ENCODE measurements around the gene ZC3H10. TPM values are rescaled to one million over a fixed set of nuclear protein-coding genes. Genes with fewer than 3 reads are reported as not detected.
"Not testable (repeated sequence)": the region's sequence is repeated elsewhere in the genome, so short reads cannot be mapped to it uniquely, and the experiment has no call there.

ZC3H10 gene
- 2.8 and 5.6 TPM in 2 replicates for total RNA-seq (2012; rRNA removed)

GRCh38 chr12:56117778-56118687 lies at the start of gene ZC3H10:
TSS of gene ZC3H10 (plus strand) at chr12:56118266. CDS start at chr12:56120563, 2,297 bp downstream.
- peak within 1 kb of the TSS; percentile 97 for H3K9ac ChIP-seq (ENCODE audit: low read depth, low read length)
- H3K27me3 ChIP-seq (ENCODE audit: control insufficient read depth, insufficient read depth, low read length) = no peaks in the 10 kb centered on the region
- peak within 1 kb of the TSS; percentile 80 for H3K4me3 ChIP-seq (ENCODE audit: low read length)
- H3K4me1 ChIP-seq (ENCODE audit: control insufficient read depth, insufficient read depth, low read length) = peaks cover 25% of the 10 kb centered on the region
- peaks cover 24% of the 10 kb centered on the region for H3K36me3 ChIP-seq (ENCODE audit: insufficient read depth, low read length)
- peak within 1 kb of the TSS; percentile 88 for H3K4me2 ChIP-seq (ENCODE audit: low read length)
- no peaks in the 10 kb centered on the region for H3K9me3 ChIP-seq (replicated peaks; ENCODE audit: low read length)

- Histone ChIP-seq H3K9me3 (replicated peaks; ENCODE audit: low read length) (no peaks in the 10 kb centered on the region), H3K4me3 (ENCODE audit: low read length) (no peak overlapping the region), H3K27me3 (ENCODE audit: control insufficient read depth, insufficient read depth, low read length) (no peaks in the 10 kb centered on the region), H3K4me1 (ENCODE audit: control insufficient read depth, insufficient read depth, low read length) (peaks cover 4% of the 10 kb centered on the region), H3K36me3 (ENCODE audit: insufficient read depth, low read length) (no peaks in the 10 kb centered on the region), H3K4me2 (ENCODE audit: low read length) (no peak overlapping the region), H3K9ac (ENCODE audit: low read depth, low read length) (no peak overlapping the region)
Measured at GRCh38 chr12:56071648-56072047, 46.4 kb upstream of the ZC3H10 start.

- Histone ChIP-seq H3K9me3 (replicated peaks; ENCODE audit: low read length) (no peaks in the 10 kb centered on the region), H3K36me3 (ENCODE audit: insufficient read depth, low read length) (no peaks in the 10 kb centered on the region), H3K4me2 (ENCODE audit: low read length) (no peak overlapping the region), H3K4me3 (ENCODE audit: low read length) (no peak overlapping the region), H3K27me3 (ENCODE audit: control insufficient read depth, insufficient read depth, low read length) (no peaks in the 10 kb centered on the region), H3K4me1 (ENCODE audit: control insufficient read depth, insufficient read depth, low read length) (peaks cover 4% of the 10 kb centered on the region), H3K9ac (ENCODE audit: low read depth, low read length) (no peak overlapping the region)
Measured at GRCh38 chr12:56074396-56074795, 43.7 kb upstream of the ZC3H10 start.

GRCh38 chr12:56077966-56078365 lies 40.1 kb upstream of the ZC3H10 start:
- peaks cover 16% of the 10 kb centered on the region for H3K27me3 ChIP-seq (ENCODE audit: control insufficient read depth, insufficient read depth, low read length)
- H3K9me3 ChIP-seq (replicated peaks; ENCODE audit: low read length); H3K9ac ChIP-seq (ENCODE audit: low read depth, low read length); H3K4me3 ChIP-seq (ENCODE audit: low read length); H3K4me2 ChIP-seq (ENCODE audit: low read length); H3K4me1 ChIP-seq (ENCODE audit: control insufficient read depth, insufficient read depth, low read length); H3K36me3 ChIP-seq (ENCODE audit: insufficient read depth, low read length): not testable (repeated sequence)

GRCh38 chr12:56078427-56078826 lies 39.6 kb upstream of the ZC3H10 start:
- Histone ChIP-seq H3K4me1 (ENCODE audit: control insufficient read depth, insufficient read depth, low read length) (peaks cover 6% of the 10 kb centered on the region), H3K27me3 (ENCODE audit: control insufficient read depth, insufficient read depth, low read length) (peaks cover 19% of the 10 kb centered on the region), H3K4me3 (ENCODE audit: low read length) (no peak overlapping the region), H3K4me2 (ENCODE audit: low read length) (peak overlapping the region; percentile 99), H3K9ac (ENCODE audit: low read depth, low read length) (no peak overlapping the region), H3K9me3 (replicated peaks; ENCODE audit: low read length) (no peaks in the 10 kb centered on the region), H3K36me3 (ENCODE audit: insufficient read depth, low read length) (no peaks in the 10 kb centered on the region)

GRCh38 chr12:56078931-56079722 lies 38.9 kb upstream of the ZC3H10 start:
- Histone ChIP-seq H3K4me1 (ENCODE audit: control insufficient read depth, insufficient read depth, low read length) (peaks cover 6% of the 10 kb centered on the region), H3K36me3 (ENCODE audit: insufficient read depth, low read length) (no peaks in the 10 kb centered on the region), H3K27me3 (ENCODE audit: control insufficient read depth, insufficient read depth, low read length) (peaks cover 26% of the 10 kb centered on the region), H3K9ac (ENCODE audit: low read depth, low read length) (peak overlapping the region; percentile 72), H3K9me3 (replicated peaks; ENCODE audit: low read length) (no peaks in the 10 kb centered on the region), H3K4me3 (ENCODE audit: low read length) (peak overlapping the region; percentile 89), H3K4me2 (ENCODE audit: low read length) (peak overlapping the region; percentile 99)

- H3K36me3 ChIP-seq (ENCODE audit: insufficient read depth, low read length) = no peaks in the 10 kb centered on the region
Measured at GRCh38 chr12:56079723-56080555, 38.1 kb upstream of the ZC3H10 start, which contains the start of gene ERBB3. TSS of gene ERBB3 (plus strand) at chr12:56080165. CDS start at chr12:56080301, 136 bp downstream.

GRCh38 chr12:56080556-56081138 lies 37.4 kb upstream of the ZC3H10 start:
- no peak overlapping the region for H3K9ac ChIP-seq (ENCODE audit: low read depth, low read length)
- peaks cover 27% of the 10 kb centered on the region for H3K27me3 ChIP-seq (ENCODE audit: control insufficient read depth, insufficient read depth, low read length)

More at GRCh38 chr12:56079723-56080555, 38.1 kb upstream of the ZC3H10 start, which contains the start of gene ERBB3:
- Histone ChIP-seq H3K4me1 (ENCODE audit: control insufficient read depth, insufficient read depth, low read length) (peaks cover 6% of the 10 kb centered on the region), H3K27me3 (ENCODE audit: control insufficient read depth, insufficient read depth, low read length) (peaks cover 27% of the 10 kb centered on the region), H3K4me2 (ENCODE audit: low read length) (peak within 1 kb of the TSS; percentile 99), H3K9ac (ENCODE audit: low read depth, low read length) (peak within 1 kb of the TSS; percentile 72), H3K4me3 (ENCODE audit: low read length) (peak within 1 kb of the TSS; percentile 89), H3K9me3 (replicated peaks; ENCODE audit: low read length) (no peaks in the 10 kb centered on the region)

GRCh38 chr12:56081393-56082347 lies 36.4 kb upstream of the ZC3H10 start:
- Histone ChIP-seq H3K4me1 (ENCODE audit: control insufficient read depth, insufficient read depth, low read length) (peaks cover 6% of the 10 kb centered on the region), H3K4me2 (ENCODE audit: low read length) (no peak overlapping the region), H3K9me3 (replicated peaks; ENCODE audit: low read length) (no peaks in the 10 kb centered on the region), H3K4me3 (ENCODE audit: low read length) (no peak overlapping the region), H3K27me3 (ENCODE audit: control insufficient read depth, insufficient read depth, low read length) (peaks cover 27% of the 10 kb centered on the region), H3K36me3 (ENCODE audit: insufficient read depth, low read length) (no peaks in the 10 kb centered on the region), H3K9ac (ENCODE audit: low read depth, low read length) (no peak overlapping the region)

More at GRCh38 chr12:56080556-56081138, 37.4 kb upstream of the ZC3H10 start:
- no peaks in the 10 kb centered on the region for H3K36me3 ChIP-seq (ENCODE audit: insufficient read depth, low read length)
- no peak overlapping the region for H3K4me3 ChIP-seq (ENCODE audit: low read length)
- H3K4me2 ChIP-seq (ENCODE audit: low read length) = peak overlapping the region; percentile 99
- no peaks in the 10 kb centered on the region for H3K9me3 ChIP-seq (replicated peaks; ENCODE audit: low read length)
- H3K4me1 ChIP-seq (ENCODE audit: control insufficient read depth, insufficient read depth, low read length) = peaks cover 6% of the 10 kb centered on the region

GRCh38 chr12:56082382-56082781 lies 35.7 kb upstream of the ZC3H10 start:
- Histone ChIP-seq H3K4me2 (ENCODE audit: low read length) (no peak overlapping the region), H3K4me1 (ENCODE audit: control insufficient read depth, insufficient read depth, low read length) (peaks cover 6% of the 10 kb centered on the region), H3K36me3 (ENCODE audit: insufficient read depth, low read length) (no peaks in the 10 kb centered on the region), H3K27me3 (ENCODE audit: control insufficient read depth, insufficient read depth, low read length) (peaks cover 27% of the 10 kb centered on the region), H3K9me3 (replicated peaks; ENCODE audit: low read length) (no peaks in the 10 kb centered on the region), H3K9ac (ENCODE audit: low read depth, low read length) (no peak overlapping the region), H3K4me3 (ENCODE audit: low read length) (no peak overlapping the region)

All from skeletal muscle satellite cell (primary cell).